MM.1S (cell line): ENCODE results near the gene FHDC1.

ENCODE experiments used
- CTCF ChIP-seq: fragments of 300-600 bp; sonication (generic); IDR thresholded peaks from 2 replicates; pipeline ENCODE4 v1.5.1; 2016; ENCODE audit warnings: antibody characterized with exemption, low read length, mixed read lengths
- EZH2 ChIP-seq: fragments of 300-600 bp; sonication (generic); optimal IDR thresholded peaks from 2 replicates; pipeline ENCODE3; 2017; ENCODE audit warnings: low read depth, mild to moderate bottlenecking, antibody characterized with exemption, low read length, mixed read lengths
- EZH2phosphoT487 ChIP-seq: fragments of 300-600 bp; sonication (generic); IDR thresholded peaks from 2 replicates; pipeline ENCODE4 v1.6.1; 2018; ENCODE audit warnings: antibody characterized with exemption, low read length

- TF ChIP-seq EZH2 = no peak
- no peak for TF ChIP-seq CTCF
- TF ChIP-seq EZH2phosphoT487 = no peak
Observed at GRCh38 chr4:153023139-153023538, 87.0 kb downstream of the FHDC1 start.
